ENCODE data around the gene HSBP1L1. TPM values are rescaled to one million over a fixed set of nuclear protein-coding genes. Genes with fewer than 3 reads are reported as not detected.

HSBP1L1 gene
- total and polyA plus RNA-seq, 2 of the 13 experiments (the other 11 are each of a cell fraction or from before 2014, with no cell fraction given): 22.6 to 45.1 TPM

DNA sequence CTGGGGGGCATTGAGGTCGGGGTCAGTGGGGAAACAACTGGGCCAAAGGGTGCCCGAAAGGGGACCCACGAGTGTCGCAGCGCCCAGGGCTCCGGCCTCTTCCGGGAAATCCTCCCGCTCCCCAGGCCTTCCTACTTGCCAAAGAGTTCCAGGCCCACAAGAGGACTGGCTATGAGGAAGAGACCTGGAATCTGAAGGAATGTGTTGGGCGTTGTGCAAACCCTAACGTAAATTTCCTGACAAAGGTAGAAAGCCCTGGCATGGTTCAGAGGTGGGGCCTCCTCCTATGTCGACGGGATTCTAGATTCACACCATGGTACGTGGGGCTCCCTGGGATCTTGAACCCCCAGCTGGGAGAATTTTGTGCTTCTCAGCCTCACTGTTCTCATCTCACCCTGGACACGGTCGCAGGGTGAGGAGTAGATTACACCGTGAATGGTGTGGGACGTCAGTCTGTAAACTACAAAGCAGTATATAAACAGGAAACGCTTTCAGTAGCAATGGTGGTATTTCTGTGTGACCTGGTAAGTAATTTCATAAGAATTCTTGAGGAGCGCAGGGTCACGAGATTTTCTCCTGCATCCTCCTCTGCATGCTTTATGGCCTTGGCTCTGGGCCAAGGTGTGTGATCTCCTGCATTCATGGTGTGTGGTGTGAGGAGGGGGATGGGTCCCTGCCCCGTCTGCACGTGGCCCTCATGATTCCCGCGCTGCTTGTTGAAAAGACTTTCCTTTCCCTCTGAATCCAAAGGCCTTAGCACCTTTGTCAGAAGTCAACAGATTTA, 868 bp downstream of the HSBP1L1 start (continued):
- TF ChIP-seq ZIK1 (CRISPR knock-in tag; IDR thresholded peaks at IDR 0.05; ENCODE audit: borderline replicate concordance, low read depth) (0 out of 2 replicates have a peak, but pooled peaks have one; percentile 43), MIER3 (CRISPR knock-in tag; IDR thresholded peaks at IDR 0.05; ENCODE audit: borderline replicate concordance) (peak; percentile 10; the same call in 1 of the 2 replicates), MAF1 (CRISPR knock-in tag; IDR thresholded peaks at IDR 0.05; ENCODE audit: borderline replicate concordance) (no peak), ZNF333 (CRISPR knock-in tag; IDR thresholded peaks at IDR 0.05; ENCODE audit: borderline replicate concordance) (no peak), EED (CRISPR knock-in tag; IDR thresholded peaks at IDR 0.05) (0 out of 2 replicates have a peak, but pooled peaks have one; percentile 29), KLF16 (CRISPR knock-in tag; IDR thresholded peaks at IDR 0.05) (no peak), JUN (CRISPR knock-in tag; IDR thresholded peaks at IDR 0.05) (no peak), SIN3A (IDR thresholded peaks at IDR 0.05; ENCODE audit: borderline replicate concordance, low read depth, low read length) (no peak), CEBPB (IDR thresholded peaks at IDR 0.05; ENCODE audit: borderline replicate concordance, low read depth, low read length) (peak; percentile 76), ZNF557 (CRISPR knock-in tag; IDR thresholded peaks at IDR 0.05) (0 out of 2 replicates have a peak, but pooled peaks have one; percentile 43), ZNF788 (CRISPR knock-in tag; IDR thresholded peaks at IDR 0.05; ENCODE audit: borderline replicate concordance) (no peak), MYC (CRISPR knock-in tag; IDR thresholded peaks at IDR 0.05; ENCODE audit: borderline replicate concordance) (peak; percentile 89; the same call in 1 of the 2 replicates), ZNF556 (CRISPR knock-in tag; IDR thresholded peaks at IDR 0.05; ENCODE audit: borderline replicate concordance) (no peak), FOXM1 (CRISPR knock-in tag; IDR thresholded peaks at IDR 0.05) (no peak), TRIM24 (CRISPR knock-in tag; IDR thresholded peaks at IDR 0.05) (no peak), NR2C2 (CRISPR knock-in tag; IDR thresholded peaks at IDR 0.05; ENCODE audit: borderline replicate concordance) (peak; percentile 45; the same call in 1 of the 2 replicates)
- TF ChIP-seq, protein P1, sequence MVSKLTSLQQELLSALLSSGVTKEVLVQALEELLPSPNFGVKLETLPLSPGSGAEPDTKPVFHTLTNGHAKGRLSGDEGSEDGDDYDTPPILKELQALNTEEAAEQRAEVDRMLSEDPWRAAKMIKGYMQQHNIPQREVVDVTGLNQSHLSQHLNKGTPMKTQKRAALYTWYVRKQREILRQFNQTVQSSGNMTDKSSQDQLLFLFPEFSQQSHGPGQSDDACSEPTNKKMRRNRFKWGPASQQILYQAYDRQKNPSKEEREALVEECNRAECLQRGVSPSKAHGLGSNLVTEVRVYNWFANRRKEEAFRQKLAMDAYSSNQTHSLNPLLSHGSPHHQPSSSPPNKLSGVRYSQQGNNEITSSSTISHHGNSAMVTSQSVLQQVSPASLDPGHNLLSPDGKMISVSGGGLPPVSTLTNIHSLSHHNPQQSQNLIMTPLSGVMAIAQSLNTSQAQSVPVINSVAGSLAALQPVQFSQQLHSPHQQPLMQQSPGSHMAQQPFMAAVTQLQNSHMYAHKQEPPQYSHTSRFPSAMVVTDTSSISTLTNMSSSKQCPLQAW (CRISPR knock-in tag; IDR thresholded peaks at IDR 0.05): peak; percentile 13; the same call in 1 of the 2 replicates
- TF ChIP-seq, protein P2, sequence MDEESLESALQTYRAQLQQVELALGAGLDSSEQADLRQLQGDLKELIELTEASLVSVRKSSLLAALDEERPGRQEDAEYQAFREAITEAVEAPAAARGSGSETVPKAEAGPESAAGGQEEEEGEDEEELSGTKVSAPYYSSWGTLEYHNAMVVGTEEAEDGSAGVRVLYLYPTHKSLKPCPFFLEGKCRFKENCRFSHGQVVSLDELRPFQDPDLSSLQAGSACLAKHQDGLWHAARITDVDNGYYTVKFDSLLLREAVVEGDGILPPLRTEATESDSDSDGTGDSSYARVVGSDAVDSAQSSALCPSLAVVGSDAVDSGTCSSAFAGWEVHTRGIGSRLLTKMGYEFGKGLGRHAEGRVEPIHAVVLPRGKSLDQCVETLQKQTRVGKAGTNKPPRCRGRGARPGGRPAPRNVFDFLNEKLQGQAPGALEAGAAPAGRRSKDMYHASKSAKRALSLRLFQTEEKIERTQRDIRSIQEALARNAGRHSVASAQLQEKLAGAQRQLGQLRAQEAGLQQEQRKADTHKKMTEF (CRISPR knock-in tag; IDR thresholded peaks at IDR 0.05): peak; percentile 43; the same call in 1 of the 2 replicates
- TF ChIP-seq, protein P3, sequence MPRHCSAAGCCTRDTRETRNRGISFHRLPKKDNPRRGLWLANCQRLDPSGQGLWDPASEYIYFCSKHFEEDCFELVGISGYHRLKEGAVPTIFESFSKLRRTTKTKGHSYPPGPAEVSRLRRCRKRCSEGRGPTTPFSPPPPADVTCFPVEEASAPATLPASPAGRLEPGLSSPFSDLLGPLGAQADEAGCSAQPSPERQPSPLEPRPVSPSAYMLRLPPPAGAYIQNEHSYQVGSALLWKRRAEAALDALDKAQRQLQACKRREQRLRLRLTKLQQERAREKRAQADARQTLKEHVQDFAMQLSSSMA (CRISPR knock-in tag; IDR thresholded peaks at IDR 0.05): 0 out of 2 replicates have a peak, but pooled peaks have one; percentile 48
- TF ChIP-seq, protein P4, sequence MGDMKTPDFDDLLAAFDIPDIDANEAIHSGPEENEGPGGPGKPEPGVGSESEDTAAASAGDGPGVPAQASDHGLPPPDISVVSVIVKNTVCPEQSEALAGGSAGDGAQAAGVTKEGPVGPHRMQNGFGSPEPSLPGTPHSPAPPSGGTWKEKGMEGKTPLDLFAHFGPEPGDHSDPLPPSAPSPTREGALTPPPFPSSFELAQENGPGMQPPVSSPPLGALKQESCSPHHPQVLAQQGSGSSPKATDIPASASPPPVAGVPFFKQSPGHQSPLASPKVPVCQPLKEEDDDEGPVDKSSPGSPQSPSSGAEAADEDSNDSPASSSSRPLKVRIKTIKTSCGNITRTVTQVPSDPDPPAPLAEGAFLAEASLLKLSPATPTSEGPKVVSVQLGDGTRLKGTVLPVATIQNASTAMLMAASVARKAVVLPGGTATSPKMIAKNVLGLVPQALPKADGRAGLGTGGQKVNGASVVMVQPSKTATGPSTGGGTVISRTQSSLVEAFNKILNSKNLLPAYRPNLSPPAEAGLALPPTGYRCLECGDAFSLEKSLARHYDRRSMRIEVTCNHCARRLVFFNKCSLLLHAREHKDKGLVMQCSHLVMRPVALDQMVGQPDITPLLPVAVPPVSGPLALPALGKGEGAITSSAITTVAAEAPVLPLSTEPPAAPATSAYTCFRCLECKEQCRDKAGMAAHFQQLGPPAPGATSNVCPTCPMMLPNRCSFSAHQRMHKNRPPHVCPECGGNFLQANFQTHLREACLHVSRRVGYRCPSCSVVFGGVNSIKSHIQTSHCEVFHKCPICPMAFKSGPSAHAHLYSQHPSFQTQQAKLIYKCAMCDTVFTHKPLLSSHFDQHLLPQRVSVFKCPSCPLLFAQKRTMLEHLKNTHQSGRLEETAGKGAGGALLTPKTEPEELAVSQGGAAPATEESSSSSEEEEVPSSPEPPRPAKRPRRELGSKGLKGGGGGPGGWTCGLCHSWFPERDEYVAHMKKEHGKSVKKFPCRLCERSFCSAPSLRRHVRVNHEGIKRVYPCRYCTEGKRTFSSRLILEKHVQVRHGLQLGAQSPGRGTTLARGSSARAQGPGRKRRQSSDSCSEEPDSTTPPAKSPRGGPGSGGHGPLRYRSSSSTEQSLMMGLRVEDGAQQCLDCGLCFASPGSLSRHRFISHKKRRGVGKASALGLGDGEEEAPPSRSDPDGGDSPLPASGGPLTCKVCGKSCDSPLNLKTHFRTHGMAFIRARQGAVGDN (CRISPR knock-in tag; IDR thresholded peaks at IDR 0.05): peak; percentile 46; the same call in 1 of the 2 replicates

All from HepG2 (cell line).